ENCODE data around the gene OTUB1.

- no peak for TF ChIP-seq CTCF (IDR thresholded peaks at IDR 0.05; ENCODE audit: low read depth, low read length)
- TF ChIP-seq EZH2phosphoT487 (IDR thresholded peaks at IDR 0.05; ENCODE audit: low read depth), result no peak
These were observed 11.0 kb downstream of the OTUB1 start for GRCh38 chr11:63997104-63997700.

All from OCI-LY3 (cell line).